HEK293 (cell line): ENCODE data around the gene DPP9.
A peak's percentile ranks its signal among the peaks of the same experiment; 100 is the strongest.

Source experiments
- CTCF ChIA-PET: fragments of 350-600 bp; formaldehyde crosslinking; extraction: SDS; loops from one replicate; lab custom pipeline; 2021; ENCODE audit warnings: antibody characterized with exemption; lab: Yijun Ruan, JAX
- POLR2A ChIA-PET: fragments of 300-600 bp; formaldehyde crosslinking; extraction: SDS; loops from one replicate; lab custom pipeline; 2020; ENCODE audit warnings: antibody characterized with exemption, inconsistent platforms; lab: Yijun Ruan, JAX
- H3K27ac ChIP-seq: fragments of 200-500 bp; sonication (Bioruptor generic); 2 replicates; pipeline ENCODE4 v1.5.1; 2014; ENCODE audit warnings: low read depth, low read length, control low read depth, inconsistent platforms; ENCODE audit errors: extremely low read depth
- H3K36me3 ChIP-seq, 2 experiments: fragments of 200-500 bp in 1 of 2; sonication (Bioruptor generic) in 1 of 2; 1 replicate in 1 of 2; 2 replicates in 1 of 2; pipeline ENCODE4 v1.5.1; 2014 to 2017; ENCODE audit warnings: inconsistent platforms in 2 of 2, low read length in 2 of 2; ENCODE audit not compliant: control insufficient read depth in 2 of 2, insufficient read depth in 1 of 2
- H3K4me1 ChIP-seq: fragments of 200-500 bp; sonication (Bioruptor generic); 2 replicates; pipeline ENCODE4 v1.5.1; 2014; ENCODE audit warnings: mild to moderate bottlenecking, low read length, inconsistent platforms; ENCODE audit not compliant: control insufficient read depth, insufficient read depth
- H3K4me3 ChIP-seq: 2 replicates; pipeline ENCODE4 v1.5.1; 2011; ENCODE audit warnings: low read depth, mild to moderate bottlenecking, control low read depth, low read length, moderate library complexity
- H3K9me3 ChIP-seq: fragments of 200-500 bp; sonication (Bioruptor generic); 2 replicates; pipeline ENCODE4 v1.5.1; 2014; ENCODE audit warnings: low read depth, low read length, inconsistent platforms; ENCODE audit not compliant: control insufficient read depth, insufficient read depth
- EGR2 ChIP-seq: fragments of 450-650 bp; formaldehyde crosslinking; IDR thresholded peaks from 2 replicates; pipeline ENCODE4 v1.5.1; 2016; ENCODE audit warnings: low read depth, missing biosample characterization, missing genetic modification characterization
- GFI1B ChIP-seq: fragments of 450-650 bp; formaldehyde crosslinking; IDR thresholded peaks from 2 replicates; pipeline ENCODE4 v1.5.1; 2016; ENCODE audit warnings: missing biosample characterization, missing genetic modification characterization
- IKZF3 ChIP-seq: fragments of 450-650 bp; IDR thresholded peaks from 2 replicates; pipeline ENCODE4 v1.5.0; 2018; ENCODE audit warnings: missing biosample characterization, mild to moderate bottlenecking, missing genetic modification characterization, moderate library complexity
- KLF10 ChIP-seq: fragments of 450-650 bp; IDR thresholded peaks from 2 replicates; pipeline ENCODE4 v1.5.1; 2018; ENCODE audit warnings: missing biosample characterization, mild to moderate bottlenecking, missing genetic modification characterization
- OSR2 ChIP-seq: fragments of 450-650 bp; formaldehyde crosslinking; IDR thresholded peaks from 2 replicates; pipeline ENCODE4 v1.5.1; 2016; ENCODE audit warnings: missing biosample characterization, missing genetic modification characterization
- REPIN1 ChIP-seq: fragments of 450-650 bp; formaldehyde crosslinking; IDR thresholded peaks from 2 replicates; pipeline ENCODE4 v1.5.1; 2017; ENCODE audit warnings: missing biosample characterization, missing genetic modification characterization, low read depth
- SP2 ChIP-seq: fragments of 450-650 bp; formaldehyde crosslinking; IDR thresholded peaks from 2 replicates; pipeline ENCODE4 v1.5.1; 2016; ENCODE audit warnings: missing biosample characterization, missing genetic modification characterization
- ZBTB26 ChIP-seq: fragments of 450-650 bp; formaldehyde crosslinking; optimal IDR thresholded peaks from 2 replicates; pipeline ENCODE3; 2016; ENCODE audit warnings: missing biosample characterization, mild to moderate bottlenecking, missing genetic modification characterization
- ZBTB49 ChIP-seq: fragments of 450-650 bp; formaldehyde crosslinking; IDR thresholded peaks from 2 replicates; pipeline ENCODE4 v1.5.1; 2016; ENCODE audit warnings: missing biosample characterization, missing genetic modification characterization, low read depth
- ZBTB8A ChIP-seq: fragments of 450-650 bp; formaldehyde crosslinking; IDR thresholded peaks from 2 replicates; pipeline ENCODE4 v1.5.1; 2016; ENCODE audit warnings: missing biosample characterization, missing genetic modification characterization
- ZIC2 ChIP-seq: fragments of 450-650 bp; formaldehyde crosslinking; IDR thresholded peaks from 2 replicates; pipeline ENCODE4 v1.5.1; 2016; ENCODE audit warnings: missing biosample characterization, missing genetic modification characterization
- ZNF121 ChIP-seq: fragments of 450-650 bp; formaldehyde crosslinking; IDR thresholded peaks from 2 replicates; pipeline ENCODE4 v1.5.1; 2016; ENCODE audit warnings: missing biosample characterization, missing genetic modification characterization
- ZNF184 ChIP-seq: fragments of 450-650 bp; IDR thresholded peaks from 2 replicates; pipeline ENCODE4 v1.5.1; 2018; ENCODE audit warnings: missing biosample characterization, mild to moderate bottlenecking, missing genetic modification characterization
- ZNF202 ChIP-seq: fragments of 450-650 bp; formaldehyde crosslinking; IDR thresholded peaks from 2 replicates; pipeline ENCODE4 v1.5.1; 2016; ENCODE audit warnings: missing biosample characterization, missing genetic modification characterization, borderline replicate concordance
- ZNF239 ChIP-seq: fragments of 450-650 bp; formaldehyde crosslinking; IDR thresholded peaks from 2 replicates; pipeline ENCODE4 v1.5.1; 2016; ENCODE audit warnings: missing biosample characterization, missing genetic modification characterization
- ZNF621 ChIP-seq: fragments of 450-650 bp; formaldehyde crosslinking; IDR thresholded peaks from 2 replicates; pipeline ENCODE4 v1.5.1; 2017; ENCODE audit warnings: missing biosample characterization, missing genetic modification characterization
- ZNF623 ChIP-seq: fragments of 450-650 bp; formaldehyde crosslinking; IDR thresholded peaks from 2 replicates; pipeline ENCODE4 v1.5.1; 2016; ENCODE audit warnings: missing biosample characterization, missing genetic modification characterization
- ZNF626 ChIP-seq: fragments of 450-650 bp; sonication (Bioruptor Pico); formaldehyde crosslinking; IDR thresholded peaks from 2 replicates; pipeline ENCODE4 v1.5.1; 2018; ENCODE audit warnings: missing biosample characterization, missing genetic modification characterization, inconsistent platforms
- ZNF654 ChIP-seq: fragments of 450-650 bp; formaldehyde crosslinking; IDR thresholded peaks from 2 replicates; pipeline ENCODE4 v1.5.1; 2016; ENCODE audit warnings: low read depth, missing biosample characterization, missing genetic modification characterization
- ZNF707 ChIP-seq: fragments of 450-650 bp; formaldehyde crosslinking; IDR thresholded peaks from 2 replicates; pipeline ENCODE4 v1.5.1; 2016; ENCODE audit warnings: missing biosample characterization, missing genetic modification characterization
- ZNF785 ChIP-seq: fragments of 450-650 bp; formaldehyde crosslinking; IDR thresholded peaks from 2 replicates; pipeline ENCODE4 v1.5.1; 2016; ENCODE audit warnings: missing biosample characterization, missing genetic modification characterization
- ZNF792 ChIP-seq: fragments of 450-650 bp; formaldehyde crosslinking; IDR thresholded peaks from 2 replicates; pipeline ENCODE4 v1.5.1; 2016; ENCODE audit warnings: missing biosample characterization, missing genetic modification characterization
- ZSCAN23 ChIP-seq: fragments of 450-650 bp; formaldehyde crosslinking; IDR thresholded peaks from 2 replicates; pipeline ENCODE4 v1.5.1; 2016; ENCODE audit warnings: missing biosample characterization, missing genetic modification characterization

The DPP9 gene

GRCh38 chr19:4694211-4694987 lies 29.2 kb downstream of the DPP9 start (continued):
- TF ChIP-seq ZNF184 (tag by site-specific recombination), result peak; percentile 50; the same call in 1 of the 2 replicates

- ChIA-PET POLR2A (no interaction called here), CTCF (interaction anchor here (0.6 kb wide), 1 partner anchor 1034 kb away, joined by 4 read pairs; no protein-coding TSS in a partner anchor)
- Histone ChIP-seq H3K4me3 (no peak overlapping the region), H3K4me1 (peaks cover 6% of the 10 kb centered on the region), H3K36me3 (peaks cover 7 to 87% of the 10 kb centered on the region in 2 experiments; a peak in 2 of 3 replicates), H3K27ac (peak overlapping the region; percentile 64; the same call in 1 of the 2 replicates), H3K9me3 (no peaks in the 10 kb centered on the region)
- TF ChIP-seq ZNF623 (tag by site-specific recombination), result peak; percentile 97
- TF ChIP-seq ZNF202 (tag by site-specific recombination), result no peak
- TF ChIP-seq EGR2 (tag by site-specific recombination), result no peak
- TF ChIP-seq ZNF707 (tag by site-specific recombination), result no peak
These were observed 30.0 kb downstream of the DPP9 start for GRCh38 chr19:4693471-4694121.

GRCh38 chr19:4693078-4693350 lies 30.6 kb downstream of the DPP9 start:
- H3K27ac ChIP-seq, result no peak overlapping the region
- peaks cover 6% of the 10 kb centered on the region for H3K4me1 ChIP-seq
- POLR2A ChIA-PET, result no interaction called here
- TF ChIP-seq OSR2 (tag by site-specific recombination) (no peak), ZNF654 (no peak), IKZF3 (tag by site-specific recombination) (no peak), ZNF785 (tag by site-specific recombination) (no peak), ZNF792 (tag by site-specific recombination) (no peak), ZBTB49 (no peak), ZNF121 (no peak), REPIN1 (tag by site-specific recombination) (no peak), ZBTB8A (no peak), ZNF202 (tag by site-specific recombination) (no peak), SP2 (tag by site-specific recombination) (no peak), ZNF621 (no peak), GFI1B (tag by site-specific recombination) (no peak), ZBTB26 (tag by site-specific recombination) (no peak), KLF10 (tag by site-specific recombination) (no peak), ZIC2 (tag by site-specific recombination) (no peak), ZNF626 (no peak), ZNF239 (tag by site-specific recombination) (no peak), ZSCAN23 (no peak)
- H3K9me3 ChIP-seq, result no peaks in the 10 kb centered on the region
- H3K36me3 ChIP-seq, result peaks cover 7 to 86% of the 10 kb centered on the region in 2 experiments; a peak in 2 of 3 replicates
- H3K4me3 ChIP-seq, result no peak overlapping the region
- CTCF ChIA-PET, result interaction anchor here (0.6 kb wide), 1 partner anchor 20 kb away, joined by 3 read pairs; no protein-coding TSS in a partner anchor
